Memory B cell (primary cell): Measurements from ENCODE around the gene SUCO.
A peak's percentile ranks its signal among the peaks of the same experiment; 100 is the strongest.
"Not testable (repeated sequence)": the region's sequence is repeated elsewhere in the genome, so short reads cannot be mapped to it uniquely, and the experiment has no call there.

Experiments used
- ATAC-seq: fragments of 150-1000 bp; cut with Tn5 transposase; 2 replicates; pipeline ENCODE4 v1.10.0; 2021; ENCODE audit warnings: low read depth, mild to moderate bottlenecking, moderate library complexity
- DNase-seq, 2 donors: peaks; one replicate each; pipeline ENCODE4 v3.0.0; 2022; ENCODE audit warnings: low spot score in 2 of 2
- H3K27ac Mint-ChIP-seq: one replicate; pipeline ENCODE4 v1.8.0; 2022; ENCODE audit warnings: mild to moderate bottlenecking, moderate library complexity, mixed read lengths
- H3K27me3 Mint-ChIP-seq: one replicate; pipeline ENCODE4 v1.8.0; 2022; ENCODE audit warnings: mixed read lengths
- H3K36me3 Mint-ChIP-seq: one replicate; pipeline ENCODE4 v1.8.0; 2022; ENCODE audit warnings: mild to moderate bottlenecking, mixed read lengths
- H3K4me1 Mint-ChIP-seq: one replicate; pipeline ENCODE4 v1.8.0; 2022; ENCODE audit warnings: mixed read lengths
- H3K4me3 Mint-ChIP-seq: one replicate; pipeline ENCODE4 v1.8.0; 2022; ENCODE audit warnings: mild to moderate bottlenecking, moderate library complexity, mixed read lengths
- H3K9me3 Mint-ChIP-seq: one replicate; pipeline ENCODE4 v1.8.0; 2022; ENCODE audit warnings: mixed read lengths

SUCO gene

DNA sequence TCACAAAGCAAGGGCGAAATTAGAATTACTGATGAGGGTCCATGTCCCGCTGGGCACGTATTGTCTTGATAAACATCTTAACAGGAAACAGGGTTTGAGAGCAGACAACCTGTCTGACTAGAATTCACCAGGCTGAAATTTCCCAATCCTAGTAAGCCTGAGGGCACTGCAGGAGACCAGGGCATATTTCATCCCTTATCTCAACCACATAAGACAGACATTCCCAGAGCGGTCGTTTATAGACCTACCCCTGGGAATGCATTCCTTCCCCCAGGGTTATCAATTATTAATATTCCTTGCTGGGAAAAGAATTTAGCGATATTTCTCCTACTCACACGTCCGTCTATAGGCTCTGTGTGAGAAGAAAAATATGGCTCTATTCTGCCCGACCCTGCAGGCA, 87.7 kb downstream of the SUCO start:
- not testable (repeated sequence) for DNase-seq, ATAC-seq, H3K27me3 Mint-ChIP-seq, H3K27ac Mint-ChIP-seq, H3K36me3 Mint-ChIP-seq, H3K4me3 Mint-ChIP-seq, H3K4me1 Mint-ChIP-seq
- H3K9me3 Mint-ChIP-seq: peaks cover 18% of the 10 kb centered on the region

DNA sequence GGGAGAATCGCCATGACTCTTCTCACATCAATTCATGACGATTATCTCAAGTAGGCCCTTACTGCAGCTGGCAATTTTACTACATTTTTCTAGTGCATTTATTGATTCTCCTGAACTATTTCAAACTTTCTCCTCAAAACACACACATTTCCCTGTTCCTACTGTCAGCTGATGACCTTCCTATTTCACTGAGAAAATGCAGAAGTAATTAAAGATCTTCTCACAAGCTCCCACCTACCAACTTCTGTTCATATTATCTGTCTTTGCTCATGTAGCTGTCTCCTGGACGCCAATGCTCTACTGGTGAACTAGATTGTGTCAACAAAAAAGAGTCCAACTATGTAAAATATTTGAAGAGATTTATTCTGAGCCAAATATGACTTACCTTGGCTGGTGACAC, 89.6 kb downstream of the SUCO start:
- no peak for ATAC-seq
- H3K27ac Mint-ChIP-seq: no peak overlapping the region
- no peaks in the 10 kb centered on the region for H3K27me3 Mint-ChIP-seq
- peaks cover 12% of the 10 kb centered on the region for H3K9me3 Mint-ChIP-seq
- H3K36me3 Mint-ChIP-seq: peaks cover 3% of the 10 kb centered on the region
- no peak overlapping the region for H3K4me3 Mint-ChIP-seq
- DNase-seq: no peak
- H3K4me1 Mint-ChIP-seq: no peaks in the 10 kb centered on the region

DNA sequence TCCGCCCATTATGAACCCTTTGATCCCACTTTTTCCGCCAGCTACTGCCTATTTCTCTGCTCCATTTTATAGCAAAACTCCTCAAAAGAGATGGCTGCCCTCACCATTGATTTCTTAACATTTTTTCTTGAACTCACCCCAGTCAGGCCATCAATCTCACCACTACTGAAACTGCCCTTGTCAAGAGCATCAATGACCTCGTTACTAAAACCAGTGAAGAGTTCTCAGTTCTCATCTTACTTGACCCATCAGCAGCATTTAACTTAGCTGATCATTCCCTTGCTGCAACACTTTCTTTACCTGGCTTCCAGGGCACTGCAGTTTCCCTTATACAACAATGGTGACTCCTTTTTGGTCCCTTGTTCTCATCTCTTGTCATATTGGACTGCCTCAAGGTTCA, 90.8 kb downstream of the SUCO start:
- no peak for DNase-seq
- peaks cover 11% of the 10 kb centered on the region for H3K9me3 Mint-ChIP-seq
- H3K4me1 Mint-ChIP-seq: no peaks in the 10 kb centered on the region
- no peaks in the 10 kb centered on the region for H3K27me3 Mint-ChIP-seq
- peaks cover 3% of the 10 kb centered on the region for H3K36me3 Mint-ChIP-seq
- no peak overlapping the region for H3K4me3 Mint-ChIP-seq
- ATAC-seq: no peak
- no peak overlapping the region for H3K27ac Mint-ChIP-seq

DNA sequence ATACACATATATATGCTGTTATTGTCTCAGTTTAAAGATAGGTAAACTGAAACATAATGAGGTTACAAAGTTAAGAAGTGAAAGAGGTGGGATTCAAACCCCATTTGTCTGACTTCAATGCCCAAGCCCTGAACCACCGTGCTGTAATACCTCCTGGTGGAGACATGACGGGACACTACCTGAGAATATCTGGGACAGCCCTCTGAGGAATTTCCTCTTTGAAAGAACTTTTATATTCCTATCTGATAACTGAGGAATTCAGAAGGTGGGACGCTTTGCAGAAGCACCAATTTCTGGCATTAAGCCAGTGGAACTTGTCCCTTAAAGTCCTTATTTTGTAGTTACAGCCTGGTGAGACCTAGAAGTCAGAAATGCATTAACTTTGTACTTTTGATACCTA, 93.9 kb downstream of the SUCO start:
- Mint-ChIP-seq H3K27me3 (no peaks in the 10 kb centered on the region), H3K4me1 (no peaks in the 10 kb centered on the region), H3K36me3 (no peaks in the 10 kb centered on the region), H3K27ac (no peak overlapping the region), H3K4me3 (no peak overlapping the region), H3K9me3 (no peaks in the 10 kb centered on the region)
- no peak for DNase-seq
- ATAC-seq: no peak

DNA sequence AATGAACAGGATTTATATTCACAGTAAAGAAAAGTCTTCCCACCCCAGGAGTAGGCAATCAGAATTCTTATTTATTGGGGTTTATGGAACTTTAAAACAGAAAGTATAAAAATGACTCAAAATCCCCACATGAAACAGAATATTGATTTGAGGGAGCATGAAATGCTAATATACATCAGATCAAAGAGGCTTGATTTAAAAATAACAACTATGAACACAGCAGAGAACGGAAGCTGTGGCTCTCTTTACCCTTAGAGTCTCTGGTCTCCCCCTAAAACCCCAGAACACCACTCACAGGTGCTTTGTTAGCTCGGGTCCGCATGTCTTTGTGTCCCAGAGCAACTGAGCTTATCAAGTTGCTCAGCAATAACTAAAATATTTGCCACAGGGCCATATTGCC, 94.8 kb downstream of the SUCO start:
- DNase-seq: no peak
- Mint-ChIP-seq H3K4me3 (no peak overlapping the region), H3K27ac (no peak overlapping the region), H3K36me3 (no peaks in the 10 kb centered on the region), H3K27me3 (peaks cover 2% of the 10 kb centered on the region), H3K4me1 (no peaks in the 10 kb centered on the region), H3K9me3 (no peaks in the 10 kb centered on the region)
- ATAC-seq: no peak

DNA sequence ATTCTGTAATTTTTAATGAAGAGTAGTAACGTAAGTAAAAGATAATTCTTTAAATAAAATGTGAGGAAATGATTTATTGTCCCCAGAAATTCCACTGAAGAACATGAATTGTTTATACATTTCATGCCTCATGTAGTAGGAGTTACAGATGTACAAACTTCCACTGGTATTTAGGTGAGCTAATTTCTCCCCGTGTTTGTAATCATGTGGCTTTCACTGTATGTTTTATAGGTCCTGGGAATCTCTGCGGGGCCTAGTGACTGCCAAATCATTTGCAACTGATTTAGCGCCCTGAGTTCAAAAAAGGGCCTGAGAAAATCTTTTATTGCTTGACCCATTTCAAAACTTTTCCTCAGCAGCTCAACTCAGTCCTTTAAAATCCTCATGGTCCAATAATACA, 95.5 kb downstream of the SUCO start:
- Mint-ChIP-seq H3K9me3 (no peaks in the 10 kb centered on the region), H3K4me1 (no peaks in the 10 kb centered on the region), H3K27ac (no peak overlapping the region), H3K36me3 (no peaks in the 10 kb centered on the region), H3K27me3 (peaks cover 2% of the 10 kb centered on the region), H3K4me3 (no peak overlapping the region)
- no peak for DNase-seq
- no peak for ATAC-seq

DNA sequence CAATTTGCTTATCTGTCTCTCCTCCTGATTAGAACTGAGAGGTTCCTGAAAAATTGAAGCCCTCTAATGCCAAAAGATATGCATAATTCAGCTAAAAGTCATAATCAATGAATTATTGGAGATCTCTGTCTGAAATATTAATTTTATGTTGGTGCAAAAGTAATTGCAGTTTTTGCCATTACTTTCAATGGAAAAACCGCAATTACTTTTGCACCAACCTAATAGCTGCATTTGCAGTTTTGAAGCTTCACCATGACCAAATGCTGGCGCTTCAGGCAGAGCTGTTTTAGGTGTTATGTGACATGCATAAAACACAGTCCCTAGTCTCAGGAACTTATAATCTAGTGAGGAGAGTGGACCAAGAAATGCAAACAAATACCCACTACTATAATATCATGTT, 96.2 kb downstream of the SUCO start:
- H3K27ac Mint-ChIP-seq: no peak overlapping the region
- no peaks in the 10 kb centered on the region for H3K36me3 Mint-ChIP-seq
- DNase-seq (no peak), ATAC-seq (no peak)
- peaks cover 2% of the 10 kb centered on the region for H3K27me3 Mint-ChIP-seq
- H3K9me3 Mint-ChIP-seq: no peaks in the 10 kb centered on the region
- H3K4me3 Mint-ChIP-seq: no peak overlapping the region
- H3K4me1 Mint-ChIP-seq: no peaks in the 10 kb centered on the region

DNA sequence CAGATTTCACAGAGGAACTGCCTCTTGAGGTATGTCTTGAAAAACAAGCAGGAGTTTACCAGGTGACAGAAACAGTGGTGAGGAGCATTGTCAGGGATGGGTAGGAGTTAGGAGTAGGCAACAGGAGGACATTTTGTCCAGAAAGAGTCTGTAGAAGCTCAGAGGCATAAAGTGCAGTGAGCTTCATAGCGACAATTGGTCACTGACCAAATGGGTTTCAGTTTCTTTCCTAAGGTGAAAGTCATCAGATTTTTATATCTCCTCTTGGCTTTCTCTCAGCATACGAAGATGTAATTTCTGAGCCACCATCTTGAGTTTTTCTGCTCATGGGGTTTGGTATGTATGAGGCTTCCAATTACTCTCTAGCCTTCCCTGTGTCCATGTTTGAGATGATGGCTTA, 96.7 kb downstream of the SUCO start:
- Mint-ChIP-seq H3K4me3 (no peak overlapping the region), H3K36me3 (no peaks in the 10 kb centered on the region), H3K9me3 (no peaks in the 10 kb centered on the region), H3K27ac (no peak overlapping the region), H3K4me1 (no peaks in the 10 kb centered on the region), H3K27me3 (peaks cover 2% of the 10 kb centered on the region)
- no peak for ATAC-seq
- DNase-seq: no peak

DNA sequence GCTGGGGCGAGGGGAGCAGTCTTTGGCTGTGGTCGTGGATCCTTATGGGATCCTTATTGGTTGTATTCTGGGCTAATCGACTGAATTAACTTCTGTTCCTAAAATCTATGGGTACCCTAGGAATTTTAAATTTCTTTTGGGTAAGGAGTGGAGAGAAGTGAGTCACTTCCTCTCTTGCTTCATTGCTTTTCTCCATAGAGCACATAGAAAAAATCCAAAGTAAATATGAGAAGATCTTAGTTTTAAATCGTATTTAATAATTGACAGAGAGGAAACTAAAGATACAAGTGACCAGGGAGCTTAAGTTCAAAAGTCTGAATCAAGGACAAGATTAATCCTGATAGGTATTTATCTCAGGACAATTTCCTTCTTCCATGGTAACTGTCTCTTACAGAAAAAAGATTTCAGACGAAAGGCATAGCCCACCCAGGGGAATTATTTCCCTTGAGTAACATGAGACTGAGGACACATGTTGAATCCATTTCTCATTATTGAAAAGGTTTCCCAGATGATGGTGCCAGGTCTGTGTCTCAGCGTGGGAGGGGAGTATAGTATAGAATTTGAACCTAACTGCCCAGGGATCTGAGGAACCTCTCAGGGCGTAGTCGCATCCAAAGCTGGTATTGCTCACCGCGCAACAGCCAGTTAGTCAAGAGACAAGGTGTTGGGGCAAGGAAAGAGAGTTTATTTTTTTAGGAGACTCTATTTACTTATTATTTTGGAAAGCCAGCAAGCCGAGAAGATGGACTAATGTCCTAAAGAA, 97.3 kb downstream of the SUCO start:
- Mint-ChIP-seq H3K4me1 (no peaks in the 10 kb centered on the region), H3K36me3 (no peaks in the 10 kb centered on the region), H3K27ac (no peak overlapping the region), H3K27me3 (peaks cover 2% of the 10 kb centered on the region), H3K4me3 (no peak overlapping the region), H3K9me3 (no peaks in the 10 kb centered on the region)
- DNase-seq (no peak), ATAC-seq (no peak)

DNA sequence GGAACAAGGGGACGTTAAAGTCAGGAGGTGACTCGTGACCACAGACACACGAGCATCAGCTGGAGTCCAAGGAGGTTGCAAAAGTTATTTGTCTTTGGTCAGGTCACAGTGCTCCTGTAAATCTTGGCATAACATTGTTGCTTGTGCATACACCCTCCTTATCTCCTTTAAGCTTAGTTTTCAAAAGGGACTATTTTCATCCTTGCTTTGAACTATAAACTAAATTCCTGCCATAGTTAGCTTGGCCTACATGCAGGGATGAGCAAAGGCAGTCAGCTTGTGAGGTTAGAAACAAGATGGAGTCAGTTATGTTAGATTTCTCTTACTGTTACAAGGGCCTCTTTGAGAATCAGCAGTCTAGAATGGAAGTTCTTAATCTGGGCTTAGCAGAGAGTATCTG, 97.9 kb downstream of the SUCO start:
- no peak for ATAC-seq
- H3K27ac Mint-ChIP-seq: no peak overlapping the region
- H3K4me3 Mint-ChIP-seq: no peak overlapping the region
- no peaks in the 10 kb centered on the region for H3K36me3 Mint-ChIP-seq
- no peaks in the 10 kb centered on the region for H3K9me3 Mint-ChIP-seq
- no peaks in the 10 kb centered on the region for H3K4me1 Mint-ChIP-seq
- DNase-seq: no peak
- H3K27me3 Mint-ChIP-seq: peaks cover 2% of the 10 kb centered on the region

DNA sequence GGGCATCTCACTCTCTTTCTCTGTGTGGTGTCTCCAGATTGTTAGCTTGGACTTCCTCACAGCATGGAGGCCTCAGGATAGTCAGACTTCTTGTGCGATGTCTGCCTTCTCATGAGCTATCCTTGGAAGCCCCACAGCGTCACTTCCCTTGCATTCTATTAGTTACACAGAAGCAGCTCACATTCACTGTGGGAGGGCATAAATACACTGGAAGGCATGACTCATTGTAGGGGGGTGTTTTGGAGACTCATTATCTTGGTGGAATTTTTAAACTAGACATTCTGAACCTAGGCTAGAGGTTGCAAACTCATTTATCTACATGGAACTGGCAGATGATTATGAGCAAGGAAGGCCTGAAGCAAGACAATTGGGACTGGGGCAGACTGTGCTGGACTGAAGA, 104.6 kb downstream of the SUCO start:
- H3K36me3 Mint-ChIP-seq: no peaks in the 10 kb centered on the region
- H3K9me3 Mint-ChIP-seq: peaks cover 1% of the 10 kb centered on the region
- DNase-seq (no peak), ATAC-seq (no peak)
- H3K4me1 Mint-ChIP-seq: peaks cover 12% of the 10 kb centered on the region
- no peak overlapping the region for H3K27ac Mint-ChIP-seq
- H3K4me3 Mint-ChIP-seq: no peak overlapping the region
- peaks cover 2% of the 10 kb centered on the region for H3K27me3 Mint-ChIP-seq

DNA sequence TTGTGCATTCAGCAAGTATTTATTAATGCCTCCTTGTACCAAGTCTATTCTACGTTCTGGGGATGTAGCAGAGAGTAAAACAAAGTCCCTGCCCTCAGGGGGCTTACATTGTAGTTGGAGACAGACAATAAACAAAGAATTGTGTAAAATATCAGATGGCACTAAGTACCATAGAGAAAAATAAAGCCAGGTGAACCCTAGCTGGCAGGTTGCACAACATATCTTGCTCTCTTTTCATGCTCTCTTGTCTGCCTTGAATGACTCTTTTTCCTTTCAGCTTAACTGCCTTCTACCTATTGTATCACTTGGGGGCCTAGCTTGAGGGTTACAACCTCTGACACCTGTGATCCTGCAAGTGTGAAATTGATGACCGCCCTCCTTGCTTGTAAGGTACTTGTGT, 105.3 kb downstream of the SUCO start:
- Mint-ChIP-seq H3K4me1 (peaks cover 15% of the 10 kb centered on the region), H3K27me3 (peaks cover 2% of the 10 kb centered on the region), H3K27ac (no peak overlapping the region), H3K9me3 (peaks cover 1% of the 10 kb centered on the region), H3K4me3 (no peak overlapping the region), H3K36me3 (no peaks in the 10 kb centered on the region)
- no peak for DNase-seq
- no peak for ATAC-seq

DNA sequence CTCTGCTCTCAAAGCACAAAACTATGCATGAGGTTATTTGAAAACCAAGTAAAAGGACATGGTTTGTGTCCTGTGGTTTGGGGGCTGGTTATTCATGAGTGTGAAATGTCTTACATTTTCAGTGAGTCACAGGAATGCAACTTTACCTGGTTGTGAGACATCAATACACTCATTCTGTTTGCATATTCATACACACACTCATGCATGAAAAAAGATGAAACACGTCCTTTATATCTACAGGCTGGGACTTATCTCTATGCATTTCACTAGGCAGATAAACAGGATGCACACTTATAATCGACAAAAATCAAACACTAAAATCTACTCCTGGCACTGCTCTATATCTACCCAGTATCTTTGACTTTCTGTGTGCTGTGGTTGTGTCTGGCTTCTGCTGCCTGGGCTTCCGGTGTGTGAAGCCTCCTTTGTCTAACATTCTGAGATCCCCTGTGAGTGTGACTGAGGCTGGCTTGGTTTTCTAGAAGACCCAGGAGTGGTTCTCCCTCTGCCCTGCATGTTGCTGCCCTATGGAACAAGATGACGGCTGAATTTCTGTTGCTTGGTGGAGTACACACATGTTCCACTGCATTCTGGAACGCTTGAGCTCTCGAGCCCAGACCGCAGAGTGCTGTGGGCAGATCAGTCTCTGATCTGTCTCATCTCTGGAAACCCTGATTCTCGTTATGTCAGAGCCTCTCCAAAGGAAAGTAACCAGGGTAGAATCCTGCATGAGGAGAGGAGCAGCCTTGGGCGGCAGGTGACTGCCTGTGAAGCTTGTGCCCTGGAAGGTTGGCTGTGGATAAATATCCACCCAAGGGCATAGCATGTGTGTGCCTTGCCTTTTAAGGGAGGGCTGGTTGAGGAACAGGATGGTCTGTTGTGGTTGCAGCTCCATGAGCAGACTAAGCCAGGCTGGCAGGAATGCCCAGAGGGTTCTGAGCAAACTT, 106.2 kb downstream of the SUCO start:
- Mint-ChIP-seq H3K27me3 (peaks cover 2% of the 10 kb centered on the region), H3K4me1 (peaks cover 24% of the 10 kb centered on the region), H3K36me3 (no peaks in the 10 kb centered on the region), H3K9me3 (peaks cover 1% of the 10 kb centered on the region), H3K27ac (no peak overlapping the region), H3K4me3 (peak overlapping the region; percentile 68)
- ATAC-seq (peak; percentile 30), DNase-seq (no peak)

DNA sequence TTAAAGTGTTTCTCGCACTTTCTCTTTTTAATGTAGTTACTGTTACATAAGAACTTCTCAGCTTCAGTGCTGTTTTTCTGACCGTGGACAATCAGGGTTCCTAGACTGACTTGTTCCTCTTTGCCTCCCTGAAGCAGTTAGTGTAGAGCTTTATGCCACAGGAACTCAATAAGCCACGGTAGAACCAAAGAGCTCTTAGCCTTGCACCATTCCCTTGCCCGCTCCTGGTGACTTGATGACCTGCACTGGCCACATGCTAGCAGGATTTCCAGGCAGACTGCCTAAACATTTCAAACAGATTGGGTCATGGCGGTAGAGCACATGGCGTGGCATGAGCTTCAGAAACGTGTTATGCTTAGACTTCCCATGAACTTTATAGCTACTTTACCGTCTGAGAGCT, 107.2 kb downstream of the SUCO start:
- H3K9me3 Mint-ChIP-seq: peaks cover 1% of the 10 kb centered on the region
- no peak overlapping the region for H3K4me3 Mint-ChIP-seq
- no peak overlapping the region for H3K27ac Mint-ChIP-seq
- peaks cover 2% of the 10 kb centered on the region for H3K27me3 Mint-ChIP-seq
- H3K4me1 Mint-ChIP-seq: peaks cover 29% of the 10 kb centered on the region
- DNase-seq: no peak
- H3K36me3 Mint-ChIP-seq: no peaks in the 10 kb centered on the region
- no peak for ATAC-seq
